CD4-positive, CD25-positive, alpha-beta regulatory T cell (primary cell): ENCODE results near the gene CAPN9. TPM values are rescaled to one million over a fixed set of nuclear protein-coding genes. Genes with fewer than 3 reads are reported as not detected.

ENCODE experiments used
- ATAC-seq, 2 donors: fragments of 150-1000 bp; cut with Tn5 transposase; one replicate each; pipeline ENCODE4 v1.10.0; 2021; ENCODE audit warnings: low read depth in 2 of 2, moderate number of reproducible peaks in 2 of 2, moderate library complexity in 1 of 2
- DNase-seq, 3 donors: peaks; one replicate each; pipeline versions ENCODE4 v3.0.0 to v3.0.0-alpha.2; 2012 to 2022; ENCODE audit warnings: mixed read lengths in 1 of 3
- H3K27ac ChIP-seq: one replicate; pipeline ENCODE4 v1.7.0; 2013; ENCODE audit warnings: mild to moderate bottlenecking, low read length; ENCODE audit not compliant: insufficient read depth, poor library complexity, severe bottlenecking
- H3K27me3 ChIP-seq: one replicate; pipeline ENCODE4 v1.7.0; 2013; ENCODE audit warnings: low read length; ENCODE audit not compliant: control insufficient read depth, insufficient read depth
- H3K36me3 ChIP-seq: one replicate; pipeline ENCODE4 v1.7.0; 2013; ENCODE audit warnings: mild to moderate bottlenecking, low read length, moderate library complexity; ENCODE audit not compliant: control insufficient read depth, insufficient read depth
- H3K4me1 ChIP-seq: 2 replicates; pipeline ENCODE4 v1.7.0; 2013; ENCODE audit warnings: mild to moderate bottlenecking, low read length; ENCODE audit not compliant: insufficient read depth, control insufficient read depth, poor library complexity, severe bottlenecking
- H3K4me3 ChIP-seq: one replicate; pipeline ENCODE4 v1.7.0; 2013; ENCODE audit warnings: low read depth, mild to moderate bottlenecking, low read length, moderate library complexity
- H3K9me3 ChIP-seq, 2 experiments: 1 replicate in 1 of 2; 2 replicates in 1 of 2; pipeline ENCODE4 v1.7.0; 2013; ENCODE audit warnings: low read length in 2 of 2, mild to moderate bottlenecking in 1 of 2, moderate library complexity in 1 of 2; ENCODE audit not compliant: control insufficient read depth in 2 of 2
- H3K27ac Mint-ChIP-seq, 3 donors: one replicate each; pipeline ENCODE4 v1.8.0; 2020 to 2022; ENCODE audit warnings: mild to moderate bottlenecking in 3 of 3, mixed read lengths in 3 of 3, moderate library complexity in 2 of 3
- H3K27me3 Mint-ChIP-seq: one replicate; pipeline ENCODE4 v1.8.0; 2022; ENCODE audit warnings: mild to moderate bottlenecking, mixed read lengths
- H3K36me3 Mint-ChIP-seq: one replicate; pipeline ENCODE4 v1.8.0; 2020; ENCODE audit warnings: mixed read lengths
- H3K4me1 Mint-ChIP-seq, 4 donors: one replicate each; pipeline ENCODE4 v1.8.0; 2020 to 2022; ENCODE audit warnings: mixed read lengths in 4 of 4, mild to moderate bottlenecking in 1 of 4
- H3K4me3 Mint-ChIP-seq, 4 donors: one replicate each; pipeline ENCODE4 v1.8.0; 2020 to 2022; ENCODE audit warnings: mild to moderate bottlenecking in 4 of 4, mixed read lengths in 4 of 4, moderate library complexity in 3 of 4
- H3K9me3 Mint-ChIP-seq, 7 donors: one replicate each; pipeline ENCODE4 v1.8.0; 2020 to 2022; ENCODE audit warnings: mixed read lengths in 7 of 7, mild to moderate bottlenecking in 3 of 7, moderate library complexity in 2 of 7
- polyA plus RNA-seq, 4 donors: library from polyadenylated mRNA; unstranded; fragments of 300-500 nt; fragmentation: Illumina TruSeq; gene quantifications; one replicate each; pipeline ENCODE4 v1.2.3, GENCODE V29; 2021
- total RNA-seq: library from RNA; stranded (reverse); gene quantifications from one replicate; pipeline ENCODE4 v1.2.3, GENCODE V29; 2022

CAPN9 gene
- total and polyA plus RNA-seq, 5 donors from 2014 or later = not detected

DNA sequence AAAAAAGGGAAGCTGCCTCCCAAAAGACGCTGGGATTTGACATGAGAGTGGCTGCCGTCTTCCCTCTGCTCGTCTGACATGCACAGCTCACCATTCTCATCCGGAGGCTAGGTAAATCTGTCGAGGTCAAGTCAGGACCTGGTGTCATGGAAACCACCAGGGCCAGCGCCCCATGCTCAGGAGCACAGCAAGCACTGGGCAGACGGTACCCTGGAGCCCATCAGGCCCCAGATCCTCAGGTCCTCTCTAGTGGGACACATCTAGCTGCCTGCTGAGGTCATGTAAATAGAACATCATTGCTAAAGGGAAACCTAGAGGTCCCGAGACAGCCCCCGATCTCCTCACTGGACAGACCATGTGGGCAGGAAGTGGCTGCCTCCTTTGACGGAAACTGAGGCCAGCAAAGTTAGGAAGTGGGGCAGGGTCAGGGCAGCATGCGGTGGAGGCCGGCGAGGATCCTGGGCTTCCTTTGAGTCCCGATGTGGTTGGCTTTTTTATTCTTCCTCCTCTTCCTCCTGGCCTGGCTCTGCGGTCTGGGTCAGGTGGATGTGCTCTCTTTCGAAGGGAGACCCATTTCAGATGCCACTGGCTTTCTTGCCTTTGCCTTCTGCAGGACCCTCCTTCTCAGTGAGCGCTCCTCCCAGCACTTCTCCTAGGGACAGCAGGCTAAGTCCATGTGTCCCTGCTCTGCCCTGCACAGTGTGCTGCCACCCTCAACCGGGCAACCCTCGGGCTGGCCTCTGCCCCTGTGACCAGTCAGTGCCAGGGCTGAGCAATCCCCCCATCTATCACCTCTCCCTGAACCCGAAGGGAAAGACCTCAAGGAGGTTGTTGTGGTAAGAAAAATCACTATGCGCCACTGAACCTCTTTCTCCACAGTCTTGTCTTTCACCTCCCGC is 39.2 kb upstream of the CAPN9 start:
- H3K4me3 Mint-ChIP-seq = no peak overlapping the region
- no peak overlapping the region for H3K27ac Mint-ChIP-seq
- Histone ChIP-seq H3K36me3 (no peaks in the 10 kb centered on the region), H3K9me3 (no peaks in the 10 kb centered on the region), H3K27me3 (no peaks in the 10 kb centered on the region), H3K4me3 (no peak overlapping the region), H3K27ac (no peak overlapping the region), H3K4me1 (no peaks in the 10 kb centered on the region)
- H3K27me3 Mint-ChIP-seq = no peaks in the 10 kb centered on the region
- H3K36me3 Mint-ChIP-seq = no peaks in the 10 kb centered on the region
- H3K9me3 Mint-ChIP-seq = peaks cover 0 to 4% (median 0%) of the 10 kb centered on the region in 7 donors
- H3K4me1 Mint-ChIP-seq = peaks cover 0 to 5% (median 1%) of the 10 kb centered on the region in 4 donors
- DNase-seq (no peak), ATAC-seq (peak in 1 of 2 donors; percentile 13)

- no peak for DNase-seq
- Histone ChIP-seq H3K27ac (no peak overlapping the region), H3K4me3 (no peak overlapping the region), H3K4me1 (no peaks in the 10 kb centered on the region), H3K36me3 (no peaks in the 10 kb centered on the region), H3K27me3 (no peaks in the 10 kb centered on the region), H3K9me3 (no peaks in the 10 kb centered on the region)
- Mint-ChIP-seq H3K9me3 (peaks cover 0 to 4% (median 0%) of the 10 kb centered on the region in 7 donors), H3K4me1 (peaks cover 0 to 5% (median 1%) of the 10 kb centered on the region in 4 donors), H3K36me3 (no peaks in the 10 kb centered on the region), H3K27ac (no peak overlapping the region), H3K4me3 (no peak overlapping the region), H3K27me3 (no peaks in the 10 kb centered on the region)
- ATAC-seq = no peak
These were observed 38.3 kb upstream of the CAPN9 start for GRCh38 chr1:230708631-230709580.

DNA sequence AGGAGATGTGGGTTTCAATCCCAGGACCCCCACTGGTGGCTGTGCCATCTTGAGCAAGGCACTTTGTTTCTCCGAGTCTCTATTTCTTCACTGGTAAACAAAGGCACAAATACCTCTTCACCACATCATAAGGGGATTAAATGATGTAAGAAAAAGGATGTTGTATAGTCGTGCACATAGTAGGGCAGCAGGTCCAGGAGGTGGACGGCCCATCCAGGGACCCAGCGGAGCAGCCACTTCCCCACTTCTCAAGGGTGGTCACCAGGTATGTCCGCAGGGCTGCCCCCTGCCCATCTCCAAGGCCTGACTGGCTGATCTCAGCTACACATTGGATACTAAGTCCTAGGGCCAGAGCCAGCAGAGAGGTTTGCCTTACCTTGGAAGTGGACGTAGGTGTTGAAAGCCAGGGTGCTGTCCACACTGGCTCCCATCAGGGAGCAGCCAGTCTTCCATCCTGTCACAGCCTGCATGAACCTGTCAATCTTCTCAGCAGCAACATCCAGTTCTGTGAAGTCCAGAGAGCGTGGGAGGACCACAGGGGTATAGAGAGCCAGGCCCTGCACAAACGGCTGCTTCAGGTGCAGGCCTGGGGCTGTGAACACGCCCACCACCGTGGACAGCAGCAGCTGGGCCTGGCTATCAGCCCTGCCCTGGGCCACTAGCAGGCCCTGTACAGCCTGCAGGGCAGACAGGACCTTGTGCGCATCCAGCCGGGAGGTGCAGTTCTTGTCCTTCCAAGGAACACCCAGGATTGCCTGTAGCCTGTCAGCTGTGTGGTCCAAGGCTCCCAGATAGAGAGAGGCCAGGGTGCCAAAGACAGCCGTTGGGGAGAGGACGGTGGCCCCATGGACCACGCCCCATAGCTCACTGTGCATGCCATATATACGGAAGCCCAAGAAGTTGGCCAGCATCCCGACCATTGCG is 37.3 kb upstream of the CAPN9 start:
- no peak overlapping the region for H3K4me3 Mint-ChIP-seq
- ATAC-seq = no peak
- H3K27me3 Mint-ChIP-seq = no peaks in the 10 kb centered on the region
- H3K4me3 ChIP-seq = no peak overlapping the region
- peaks cover 0 to 5% (median 1%) of the 10 kb centered on the region in 4 donors for H3K4me1 Mint-ChIP-seq
- H3K36me3 ChIP-seq = no peaks in the 10 kb centered on the region
- peaks cover under 1% of the 10 kb centered on the region for H3K27me3 ChIP-seq
- DNase-seq = no peak
- no peaks in the 10 kb centered on the region for H3K9me3 ChIP-seq
- H3K4me1 ChIP-seq = no peaks in the 10 kb centered on the region
- H3K27ac ChIP-seq = no peak overlapping the region
- H3K27ac Mint-ChIP-seq = no peak overlapping the region
- H3K9me3 Mint-ChIP-seq = peaks cover 0 to 4% (median 0%) of the 10 kb centered on the region in 7 donors
- H3K36me3 Mint-ChIP-seq = no peaks in the 10 kb centered on the region

DNA sequence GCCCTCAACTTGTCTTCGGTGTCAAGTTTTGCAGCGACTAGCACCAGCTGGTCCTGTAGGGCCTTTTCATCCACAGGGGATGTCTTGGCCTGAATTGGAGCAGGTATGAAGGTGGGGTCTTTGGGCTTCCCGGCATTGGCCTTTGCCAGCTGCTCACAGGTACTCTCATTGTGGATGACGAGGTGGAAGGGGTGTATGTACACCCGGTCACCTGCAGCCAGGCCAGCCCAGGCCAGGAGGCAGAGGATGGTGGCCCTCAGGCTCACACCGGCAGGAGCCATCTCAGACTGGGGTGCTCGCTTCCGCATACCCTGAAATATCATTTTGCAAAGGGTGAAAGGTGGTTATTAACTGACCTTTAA is 36.7 kb upstream of the CAPN9 start:
- Mint-ChIP-seq H3K9me3 (peaks cover 0 to 5% (median 0%) of the 10 kb centered on the region in 7 donors), H3K36me3 (no peaks in the 10 kb centered on the region), H3K4me3 (no peak overlapping the region), H3K4me1 (peaks cover 0 to 5% (median 1%) of the 10 kb centered on the region in 4 donors), H3K27ac (no peak overlapping the region), H3K27me3 (no peaks in the 10 kb centered on the region)
- Histone ChIP-seq H3K36me3 (no peaks in the 10 kb centered on the region), H3K27ac (no peak overlapping the region), H3K9me3 (no peaks in the 10 kb centered on the region), H3K4me1 (no peaks in the 10 kb centered on the region), H3K27me3 (peaks cover 3% of the 10 kb centered on the region), H3K4me3 (no peak overlapping the region)
- ATAC-seq (no peak), DNase-seq (no peak)

DNA sequence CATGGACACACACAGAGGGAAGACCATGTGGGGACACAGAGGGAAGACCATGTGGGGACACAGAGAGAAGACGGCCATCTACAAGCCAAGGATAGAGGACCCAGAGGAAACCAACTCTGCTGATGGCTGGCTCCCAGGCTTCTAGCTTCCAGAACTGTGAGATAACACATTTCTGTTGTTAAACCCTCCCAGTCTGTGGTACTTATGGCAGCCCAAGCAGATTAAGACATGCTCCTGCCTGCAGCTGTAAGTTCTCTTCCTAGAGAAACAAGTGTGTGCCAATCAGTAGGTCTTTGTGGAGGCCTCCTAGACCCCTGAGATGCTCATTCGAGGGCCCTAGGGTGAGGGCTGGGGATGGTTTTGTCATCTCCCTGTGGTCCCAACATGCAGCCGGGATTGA is 35.9 kb upstream of the CAPN9 start:
- H3K36me3 Mint-ChIP-seq = no peaks in the 10 kb centered on the region
- Histone ChIP-seq H3K9me3 (no peaks in the 10 kb centered on the region), H3K4me3 (no peak overlapping the region), H3K4me1 (no peaks in the 10 kb centered on the region), H3K36me3 (no peaks in the 10 kb centered on the region), H3K27ac (no peak overlapping the region), H3K27me3 (peaks cover 6% of the 10 kb centered on the region)
- DNase-seq (no peak), ATAC-seq (no peak)
- peaks cover 0 to 5% (median 0%) of the 10 kb centered on the region in 7 donors for H3K9me3 Mint-ChIP-seq
- no peak overlapping the region for H3K4me3 Mint-ChIP-seq
- H3K4me1 Mint-ChIP-seq = peaks cover 0 to 5% (median 1%) of the 10 kb centered on the region in 4 donors
- H3K27ac Mint-ChIP-seq = no peak overlapping the region
- peaks cover 6% of the 10 kb centered on the region for H3K27me3 Mint-ChIP-seq

DNA sequence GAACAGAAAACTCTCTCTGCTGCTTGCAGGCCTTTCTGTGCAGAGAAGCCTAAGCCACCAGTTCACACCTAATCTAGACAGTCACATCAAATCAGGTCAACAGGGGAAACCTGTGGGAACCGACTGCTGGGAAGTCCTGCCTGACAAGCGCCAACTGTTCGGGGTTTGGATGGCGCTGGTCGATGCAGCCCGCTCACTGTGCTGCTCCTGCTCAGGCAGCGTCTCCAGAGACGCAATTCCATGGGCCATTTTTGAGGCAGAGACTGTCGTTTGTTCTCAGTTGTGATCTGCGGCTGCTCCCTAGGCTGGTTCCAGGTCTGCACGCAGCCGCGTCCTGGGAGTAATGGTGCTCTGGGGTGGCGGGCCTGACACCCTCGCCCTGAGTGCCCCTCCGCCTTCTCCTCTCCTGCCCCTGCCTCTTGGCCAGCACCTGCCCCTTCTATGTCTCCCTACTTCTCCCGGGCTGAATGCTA is 34.7 kb upstream of the CAPN9 start:
- no peaks in the 10 kb centered on the region for H3K9me3 ChIP-seq
- H3K27me3 ChIP-seq = peaks cover 6% of the 10 kb centered on the region
- peaks cover 0 to 7% (median 3%) of the 10 kb centered on the region in 7 donors for H3K9me3 Mint-ChIP-seq
- H3K27ac ChIP-seq = no peak overlapping the region
- DNase-seq (no peak), ATAC-seq (no peak)
- peaks cover 12% of the 10 kb centered on the region for H3K27me3 Mint-ChIP-seq
- H3K36me3 ChIP-seq = no peaks in the 10 kb centered on the region
- no peak overlapping the region for H3K4me3 Mint-ChIP-seq
- H3K4me1 ChIP-seq = no peaks in the 10 kb centered on the region
- no peaks in the 10 kb centered on the region for H3K36me3 Mint-ChIP-seq
- H3K4me3 ChIP-seq = no peak overlapping the region
- peaks cover 0 to 5% (median 1%) of the 10 kb centered on the region in 4 donors for H3K4me1 Mint-ChIP-seq
- H3K27ac Mint-ChIP-seq = no peak overlapping the region

- no peak overlapping the region for H3K27ac ChIP-seq
- ATAC-seq (no peak), DNase-seq (no peak)
These were observed 34.0 kb upstream of the CAPN9 start for GRCh38 chr1:230713138-230713537.

More at GRCh38 chr1:230713138-230713537, 34.0 kb upstream of the CAPN9 start:
- Histone ChIP-seq H3K27me3 (peaks cover 6% of the 10 kb centered on the region), H3K4me1 (no peaks in the 10 kb centered on the region), H3K9me3 (no peaks in the 10 kb centered on the region), H3K36me3 (no peaks in the 10 kb centered on the region), H3K4me3 (no peak overlapping the region)
- H3K27ac Mint-ChIP-seq = no peak overlapping the region
- H3K27me3 Mint-ChIP-seq = peaks cover 12% of the 10 kb centered on the region
- H3K9me3 Mint-ChIP-seq = peaks cover 0 to 7% (median 3%) of the 10 kb centered on the region in 7 donors
- H3K4me1 Mint-ChIP-seq = peaks cover 0 to 2% (median 0%) of the 10 kb centered on the region in 4 donors
- no peaks in the 10 kb centered on the region for H3K36me3 Mint-ChIP-seq
- no peak overlapping the region for H3K4me3 Mint-ChIP-seq
